Pancreas (tissue), 10 donors: Measurements from ENCODE around the gene STK39. TPM values are rescaled to one million over a fixed set of nuclear protein-coding genes. Genes with fewer than 3 reads are reported as not detected.

Experiments used
- ATAC-seq, 4 donors: fragments of 200-7000 bp; cut with Tn5 transposase; one replicate each; pipeline versions ENCODE4 v1.8.0 to v1.9.1; 2020; ENCODE audit warnings: mild to moderate bottlenecking in 4 of 4, moderate library complexity in 4 of 4
- DNase-seq, 6 donors: peaks; one replicate each; pipeline ENCODE4 v3.0.0-alpha.2; 2020
- FAIRE-seq: peaks from 2 replicates; lab custom pipeline; 2012; peaks lifted over from hg19 to GRCh38; lab: Jason Lieb, UNC
- H3K27ac ChIP-seq, 4 donors: fragments of 200-600 bp; sonication (generic); 1 replicate in 3 of 4; 2 replicates in 1 of 4; pipeline versions ENCODE4 v1.5.0 to v1.8.0; 2020
- H3K27me3 ChIP-seq, 4 donors: fragments of 200-600 bp; one replicate each; pipeline ENCODE4 v1.8.0; 2021
- H3K36me3 ChIP-seq, 3 donors: fragments of 200-600 bp; sonication (generic) in 1 of 3; one replicate each; pipeline versions ENCODE4 v1.5.0 to v1.8.0; 2020 to 2021
- H3K4me1 ChIP-seq, 3 donors: fragments of 200-600 bp; one replicate each; pipeline ENCODE4 v1.8.0; 2021
- H3K4me3 ChIP-seq, 4 donors: fragments of 200-600 bp; sonication (generic) in 2 of 4; one replicate each; pipeline versions ENCODE4 v1.5.0 to v1.8.0; 2020 to 2021
- H3K9me3 ChIP-seq, 4 donors: fragments of 200-600 bp; one replicate each; pipeline ENCODE4 v1.8.0; 2021
- WGBS, 2 donors: extraction: QIAGEN DNeasy Blood & Tissue Kit; methylation state at CpG; one replicate each; pipeline ENCODE4 v1.1.7; 2013; 5-methylcytosine and 5-hydroxymethylcytosine counted together
- intact Hi-C, 3 donors: fragments of 100-400 bp; cut with DNase I; formaldehyde crosslinking; loops; one replicate each; pipeline versions ENCODE4 v1.11.1 to v1.14.2; 2022
- polyA plus RNA-seq, 2 donors: library from polyadenylated mRNA; stranded (reverse); fragments of 200-250 nt; gene quantifications; one replicate each; pipeline ENCODE4 v1.2.3, GENCODE V29; 2013
- total RNA-seq, 6 donors: library from RNA; stranded (reverse); fragmentation: NEBNext Ultra II Directional in 4 of 6; extraction: Animal tissue kit (Norgen Biotek cat#: 25700) in 4 of 6; gene quantifications; one replicate each; pipeline versions ENCODE4 v1.2.1 to v1.2.4, GENCODE V29; 2021 to 2023
- TF ChIP-seq, protein P1 (sequence below), 4 donors: fragments of 200-600 bp; sonication (generic) in 3 of 4; IDR thresholded peaks; one replicate each; pipeline versions ENCODE4 v1.5.0 to v1.8.0; 2021; ENCODE audit warnings: antibody characterized with exemption in 4 of 4
- donor health status: healthy with polysubstance abuse.
- donor health status: DM: no; HTN: no; CAD: no; lungs with moderate emphysema.
- donor health status: DM: no; HTN: no; CAD: no.
- donor health status: control.
- donor health status: control.
- donor health status: Bipolar disorder and iron deficiency.
- donor health status: DM: yes; HTN: yes; CAD: no.
- donor health status: DM: no; HTN: no; CAD: no.
- donor health status: DM: no; HTN: no; CAD: no.
- donor health status: DM: yes; HTN: yes; CAD: no.

Gene STK39
- total and polyA plus RNA-seq, 8 donors = 9.5 to 23.1 (median 15.5) TPM

DNA sequence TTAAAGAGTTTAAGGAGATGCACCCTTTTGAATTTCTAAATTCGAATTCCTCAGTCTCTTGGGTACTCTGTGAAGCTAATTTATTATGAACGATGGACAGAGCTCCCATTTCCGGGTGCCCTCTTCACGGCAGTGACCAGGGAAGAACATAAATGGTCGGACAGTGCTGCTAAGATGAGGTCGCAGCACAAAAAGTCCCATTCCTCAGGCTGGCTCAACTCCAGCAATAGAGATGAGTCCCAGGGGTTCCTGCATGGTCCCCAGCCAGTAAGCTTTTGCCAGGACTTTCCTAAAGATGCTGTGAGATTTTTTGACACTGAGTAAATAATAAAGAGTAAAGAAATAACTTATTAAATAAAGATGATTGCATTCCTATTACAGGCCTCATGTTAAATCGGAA, 43.0 kb upstream of the STK39 start:
- WGBS, 2 donors = 76 to 84% methylated on average over 7 of the region's 7 CpGs
- no peak for DNase-seq
- TF ChIP-seq, protein P1, sequence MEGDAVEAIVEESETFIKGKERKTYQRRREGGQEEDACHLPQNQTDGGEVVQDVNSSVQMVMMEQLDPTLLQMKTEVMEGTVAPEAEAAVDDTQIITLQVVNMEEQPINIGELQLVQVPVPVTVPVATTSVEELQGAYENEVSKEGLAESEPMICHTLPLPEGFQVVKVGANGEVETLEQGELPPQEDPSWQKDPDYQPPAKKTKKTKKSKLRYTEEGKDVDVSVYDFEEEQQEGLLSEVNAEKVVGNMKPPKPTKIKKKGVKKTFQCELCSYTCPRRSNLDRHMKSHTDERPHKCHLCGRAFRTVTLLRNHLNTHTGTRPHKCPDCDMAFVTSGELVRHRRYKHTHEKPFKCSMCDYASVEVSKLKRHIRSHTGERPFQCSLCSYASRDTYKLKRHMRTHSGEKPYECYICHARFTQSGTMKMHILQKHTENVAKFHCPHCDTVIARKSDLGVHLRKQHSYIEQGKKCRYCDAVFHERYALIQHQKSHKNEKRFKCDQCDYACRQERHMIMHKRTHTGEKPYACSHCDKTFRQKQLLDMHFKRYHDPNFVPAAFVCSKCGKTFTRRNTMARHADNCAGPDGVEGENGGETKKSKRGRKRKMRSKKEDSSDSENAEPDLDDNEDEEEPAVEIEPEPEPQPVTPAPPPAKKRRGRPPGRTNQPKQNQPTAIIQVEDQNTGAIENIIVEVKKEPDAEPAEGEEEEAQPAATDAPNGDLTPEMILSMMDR (IDR thresholded peaks at IDR 0.05) = no peak
- H3K27me3 ChIP-seq = no peaks in the 10 kb centered on the region
- H3K4me1 ChIP-seq = no peaks in the 10 kb centered on the region
- ATAC-seq = no peak
- no peak overlapping the region for H3K27ac ChIP-seq
- no peaks in the 10 kb centered on the region for H3K36me3 ChIP-seq
- no peaks in the 10 kb centered on the region for H3K9me3 ChIP-seq
- H3K4me3 ChIP-seq = no peak overlapping the region
- intact Hi-C loops = no loop called here
- no peak for FAIRE-seq

- no peaks in the 10 kb centered on the region for H3K9me3 ChIP-seq
- WGBS, 2 donors = 81 to 89% methylated on average over 6 of the region's 6 CpGs
- H3K4me3 ChIP-seq = no peak overlapping the region
- ATAC-seq = no peak
- no peak for FAIRE-seq
- H3K4me1 ChIP-seq = no peaks in the 10 kb centered on the region
- intact Hi-C loops = no loop called here
- no peaks in the 10 kb centered on the region for H3K36me3 ChIP-seq
- H3K27ac ChIP-seq = no peak overlapping the region
- DNase-seq = no peak
- TF ChIP-seq, protein P1 (IDR thresholded peaks at IDR 0.05) = no peak
- H3K27me3 ChIP-seq = no peaks in the 10 kb centered on the region
These were observed 42.5 kb upstream of the STK39 start for GRCh38 chr2:168289880-168290279.

GRCh38 chr2:168286535-168286934, 39.1 kb upstream of the STK39 start:
- TF ChIP-seq, protein P1 (IDR thresholded peaks at IDR 0.05) = no peak
- FAIRE-seq (no peak), DNase-seq (no peak), ATAC-seq (no peak)
- H3K27ac ChIP-seq = no peak overlapping the region
- H3K4me3 ChIP-seq = no peak overlapping the region
- H3K9me3 ChIP-seq = no peaks in the 10 kb centered on the region
- intact Hi-C loops = no loop called here
- no peaks in the 10 kb centered on the region for H3K36me3 ChIP-seq
- no peaks in the 10 kb centered on the region for H3K4me1 ChIP-seq
- H3K27me3 ChIP-seq = no peaks in the 10 kb centered on the region
- 50 to 73% methylated on average over 2 of the region's 2 CpGs for WGBS, 2 donors

- H3K27ac ChIP-seq = no peak overlapping the region
- 86 to 90% methylated on average over 5 of the region's 5 CpGs for WGBS, 2 donors
- DNase-seq (no peak), ATAC-seq (peak in 1 of 4 donors; percentile 17), FAIRE-seq (no peak)
- TF ChIP-seq, protein P1 (IDR thresholded peaks at IDR 0.05) = no peak
- H3K4me1 ChIP-seq = no peaks in the 10 kb centered on the region
- H3K36me3 ChIP-seq = no peaks in the 10 kb centered on the region
- intact Hi-C loops = no loop called here
- H3K9me3 ChIP-seq = no peaks in the 10 kb centered on the region
- H3K27me3 ChIP-seq = no peaks in the 10 kb centered on the region
- no peak overlapping the region for H3K4me3 ChIP-seq
These were observed 31.1 kb upstream of the STK39 start for GRCh38 chr2:168278424-168278888.

DNA sequence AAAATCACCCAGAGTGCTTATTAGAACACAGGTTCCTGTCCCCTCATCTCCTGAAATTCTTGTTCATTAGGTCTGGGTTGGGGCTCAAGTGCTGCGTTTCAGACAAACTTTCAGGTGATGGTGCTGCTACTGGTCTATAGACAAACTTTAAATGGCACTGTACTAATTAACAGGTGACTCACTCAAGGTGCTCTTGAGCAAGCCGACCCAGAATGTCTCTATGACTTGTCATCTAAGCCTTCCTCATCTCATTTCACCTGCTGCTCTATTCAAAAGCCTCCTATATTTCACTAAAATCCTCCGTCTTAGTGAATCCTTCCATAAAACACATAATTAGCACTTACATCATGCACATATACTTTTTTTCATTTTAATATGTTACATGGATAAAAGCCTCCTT, 29.9 kb upstream of the STK39 start:
- Histone ChIP-seq H3K4me3 (no peak overlapping the region), H3K27me3 (no peaks in the 10 kb centered on the region), H3K27ac (no peak overlapping the region), H3K9me3 (no peaks in the 10 kb centered on the region), H3K36me3 (no peaks in the 10 kb centered on the region), H3K4me1 (no peaks in the 10 kb centered on the region)
- intact Hi-C loops = no loop called here
- 88 to 91% methylated on average over 3 of the region's 3 CpGs for WGBS, 2 donors
- DNase-seq (no peak), FAIRE-seq (no peak), ATAC-seq (no peak)
- TF ChIP-seq, protein P1 (IDR thresholded peaks at IDR 0.05) = no peak
